Gastrocnemius medialis (tissue), 4 donors: ENCODE data around the gene BBS12. TPM values are rescaled to one million over a fixed set of nuclear protein-coding genes. Genes with fewer than 3 reads are reported as not detected.
A peak's percentile ranks its signal among the peaks of the same experiment; 100 is the strongest.

Source experiments
- ATAC-seq, 2 donors: fragments of 150-250 bp; one replicate each; pipeline ENCODE4 v1.9.1; 2016
- DNase-seq, 2 donors: peaks; one replicate each; pipeline ENCODE4 v3.0.0-alpha.2; 2019
- H3K27ac ChIP-seq, 4 donors: fragments of 200-600 bp; sonication (generic); 1 replicate in 1 of 4; 2 replicates in 3 of 4; pipeline ENCODE4 v1.5.1; 2016 to 2018; ENCODE audit warnings: mild to moderate bottlenecking in 2 of 4, moderate library complexity in 1 of 4
- H3K27me3 ChIP-seq, 3 donors: fragments of 200-600 bp; sonication (generic) in 2 of 3; 1 replicate in 1 of 3; 2 replicates in 2 of 3; pipeline versions ENCODE4 v1.5.1 to v1.6.0; 2016 to 2019; ENCODE audit warnings: mild to moderate bottlenecking in 1 of 3, moderate library complexity in 1 of 3
- H3K36me3 ChIP-seq, 2 donors: fragments of 200-600 bp; sonication (generic) in 1 of 2; one replicate each; pipeline ENCODE4 v1.5.1; 2017 to 2018
- H3K4me1 ChIP-seq, 2 donors: fragments of 200-600 bp; sonication (generic) in 1 of 2; one replicate each; pipeline ENCODE4 v1.5.1; 2016 to 2017; ENCODE audit warnings: mild to moderate bottlenecking in 2 of 2
- H3K4me3 ChIP-seq, 4 donors: fragments of 200-600 bp; sonication (generic) in 3 of 4; 1 replicate in 1 of 4; 2 replicates in 3 of 4; pipeline ENCODE4 v1.5.1; 2016 to 2019; ENCODE audit warnings: mild to moderate bottlenecking in 2 of 4
- H3K9me3 ChIP-seq, 3 donors: fragments of 200-600 bp; sonication (generic) in 2 of 3; 1 replicate in 1 of 3; 2 replicates in 2 of 3; pipeline ENCODE4 v1.5.1; 2016 to 2019
- CTCF ChIP-seq, 5 experiments: fragments of 450-650 bp in 3 of 5; fragments of 200-600 bp in 2 of 5; sonication (generic) in 2 of 5; IDR thresholded peaks in 4 of 5; conservative IDR thresholded peaks in 1 of 5; 1 replicate in 4 of 5; 2 replicates in 1 of 5; pipeline ENCODE4 v1.5.1; 2016 to 2019; ENCODE audit warnings: antibody characterized with exemption in 5 of 5, mild to moderate bottlenecking in 3 of 5, moderate library complexity in 3 of 5
- POLR2A ChIP-seq, 2 donors: fragments of 450-650 bp; IDR thresholded peaks; one replicate each; pipeline ENCODE4 v1.6.1; 2017; ENCODE audit warnings: antibody characterized with exemption in 2 of 2, mild to moderate bottlenecking in 2 of 2, moderate library complexity in 2 of 2
- in situ Hi-C, 4 donors: fragments of 200-750 bp; cut with MboI; loops; one replicate each; pipeline versions ENCODE4 v1.15.0 to v1.8.0; 2017; ENCODE audit warnings: low sequenced_read_pairs in 4 of 4
- intact Hi-C: fragments of 100-400 bp; cut with DNase I; formaldehyde crosslinking; loops from one replicate; pipeline ENCODE4 v1.15.1; 2023; ENCODE audit warnings: low total_unique reads
- total RNA-seq, 4 donors: library from RNA; depleted of rRNA; stranded (reverse); fragments of >200 nt; gene quantifications; one replicate each; pipeline versions ENCODE4 v1.1.0 to v1.2.3, GENCODE V29; 2016

Gene BBS12
- total RNA-seq, 4 donors from 2014 or later, result 0.61 to 1.9 (median 1.3) TPM

- Histone ChIP-seq H3K4me1 (peaks cover 1 to 5% of the 10 kb centered on the region in 2 donors), H3K27me3 (no peaks in the 10 kb centered on the region), H3K9me3 (no peaks in the 10 kb centered on the region), H3K4me3 (no peak overlapping the region), H3K36me3 (no peaks in the 10 kb centered on the region), H3K27ac (no peak overlapping the region)
- TF ChIP-seq POLR2A (IDR thresholded peaks at IDR 0.05) (no peak), CTCF (IDR thresholded peaks at IDR 0.05 in 4 of 5, conservative IDR thresholded peaks at IDR 0.05 in 1 of 5) (no peak)
- intact Hi-C loops (no loop called here), in situ Hi-C loops (loop anchor here in 1 of 4 donors (10.0 kb wide), 1 partner anchor 110 kb away; no protein-coding TSS in a partner anchor)
- DNase-seq (no peak), ATAC-seq (no peak)
Observed at GRCh38 chr4:122715221-122715620, 17.3 kb upstream of the BBS12 start.

- H3K27me3 ChIP-seq, result no peaks in the 10 kb centered on the region
- H3K9me3 ChIP-seq, result no peaks in the 10 kb centered on the region
- H3K36me3 ChIP-seq, result no peaks in the 10 kb centered on the region
- peak; percentile 18 to 45 for DNase-seq
- H3K27ac ChIP-seq, result no peak overlapping the region
- H3K4me1 ChIP-seq, result no peaks in the 10 kb centered on the region
- peak; percentile 68 to 82 for ATAC-seq
- H3K4me3 ChIP-seq, result no peak overlapping the region
- peak; percentile 55 to 80 (median 59) for TF ChIP-seq CTCF (IDR thresholded peaks at IDR 0.05 in 4 of 5, conservative IDR thresholded peaks at IDR 0.05 in 1 of 5)
- no peak for TF ChIP-seq POLR2A (IDR thresholded peaks at IDR 0.05)
- in situ Hi-C loops (loop anchor here in 1 of 4 donors (10.0 kb wide), 1 partner anchor 112 kb away; no protein-coding TSS in a partner anchor), intact Hi-C loops (loop anchor here (1.0 kb wide), 1 partner anchor 114 kb away; no protein-coding TSS in a partner anchor)
Observed at GRCh38 chr4:122716825-122717448, 15.6 kb upstream of the BBS12 start.

GRCh38 chr4:122718281-122718680 is 14.2 kb upstream of the BBS12 start:
- ATAC-seq (no peak), DNase-seq (no peak)
- Histone ChIP-seq H3K27ac (no peak overlapping the region), H3K36me3 (no peaks in the 10 kb centered on the region), H3K4me1 (no peaks in the 10 kb centered on the region), H3K4me3 (no peak overlapping the region), H3K27me3 (no peaks in the 10 kb centered on the region), H3K9me3 (no peaks in the 10 kb centered on the region)
- TF ChIP-seq POLR2A (IDR thresholded peaks at IDR 0.05), result no peak
- TF ChIP-seq CTCF (IDR thresholded peaks at IDR 0.05 in 4 of 5, conservative IDR thresholded peaks at IDR 0.05 in 1 of 5), result no peak
- in situ Hi-C loops (loop anchor here in 1 of 4 donors (10.0 kb wide), 1 partner anchor 113 kb away; no protein-coding TSS in a partner anchor), intact Hi-C loops (no loop called here)

- DNase-seq (no peak), ATAC-seq (no peak)
- H3K4me3 ChIP-seq, result no peak overlapping the region
- no peaks in the 10 kb centered on the region for H3K27me3 ChIP-seq
- no peaks in the 10 kb centered on the region for H3K4me1 ChIP-seq
- in situ Hi-C loops, result loop anchor here in 2 of 4 donors (5.0 kb wide), 1 partner anchor 120 kb away; no protein-coding TSS in a partner anchor
- H3K27ac ChIP-seq, result no peak overlapping the region
- TF ChIP-seq POLR2A (IDR thresholded peaks at IDR 0.05) (no peak), CTCF (IDR thresholded peaks at IDR 0.05 in 4 of 5, conservative IDR thresholded peaks at IDR 0.05 in 1 of 5) (no peak)
- intact Hi-C loops, result no loop called here
- no peaks in the 10 kb centered on the region for H3K9me3 ChIP-seq
- no peaks in the 10 kb centered on the region for H3K36me3 ChIP-seq
Observed at GRCh38 chr4:122722256-122722655, 10.2 kb upstream of the BBS12 start.
